ENCODE data around the gene GPR135.

The GPR135 gene

DNA sequence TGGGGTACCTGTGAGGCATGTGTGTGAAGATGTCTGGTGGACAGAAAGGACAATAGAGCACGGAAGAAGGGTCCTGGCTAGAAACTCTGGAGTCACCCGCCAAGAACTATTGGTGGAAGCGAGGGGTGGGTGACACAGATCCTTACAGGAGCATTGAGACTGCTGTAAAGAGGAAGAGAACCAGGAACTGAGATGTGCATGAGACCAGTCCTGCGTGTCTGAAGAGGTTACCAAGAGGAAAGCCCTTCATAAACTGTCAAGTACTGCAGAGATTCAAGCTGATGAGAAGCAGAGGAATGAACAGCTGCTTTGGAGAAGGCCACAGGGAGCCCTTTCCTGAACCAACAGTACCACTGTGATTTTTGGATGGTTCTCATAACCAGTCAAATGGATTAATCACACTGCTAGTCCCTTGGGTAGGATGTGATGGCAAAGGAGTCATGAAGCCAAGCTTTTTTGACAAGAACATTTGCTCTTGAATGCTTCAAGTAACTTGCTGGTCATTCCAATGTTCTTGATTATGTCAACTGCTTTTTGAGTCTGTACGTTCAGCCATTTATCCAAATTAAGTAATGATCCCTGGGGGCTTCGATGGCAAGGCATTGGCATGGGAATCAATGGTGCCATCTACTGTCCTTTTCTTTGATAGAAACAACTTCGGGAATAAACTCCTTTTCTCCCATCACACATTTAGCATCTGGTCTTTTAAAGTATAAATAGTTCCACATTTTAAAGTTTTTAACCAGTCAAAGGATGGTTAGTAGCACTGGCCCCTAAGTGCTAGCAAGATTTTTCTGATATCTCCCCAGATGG is 42.9 kb downstream of the GPR135 start:
- no peak for DNase-seq (ENCODE audit: low spot score)

DNA sequence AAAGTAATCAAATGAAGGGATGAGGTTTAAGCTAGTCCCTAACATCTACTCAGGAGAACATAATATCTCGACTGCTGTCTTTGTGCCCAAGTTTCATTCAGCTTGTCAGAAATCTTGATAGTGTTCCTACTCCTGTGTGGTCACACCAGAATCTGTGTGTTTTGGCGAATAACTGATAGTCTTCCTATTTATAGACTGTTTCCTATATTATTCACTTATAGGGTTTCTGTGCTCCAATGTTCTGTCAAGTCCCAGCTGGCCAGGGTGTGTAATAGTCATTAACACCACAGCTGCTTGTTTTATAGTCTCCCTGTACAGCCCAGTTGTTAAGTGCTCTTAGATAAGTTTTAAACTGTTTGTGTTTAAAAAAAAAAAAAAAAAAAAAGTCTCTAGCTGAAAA is 45.9 kb downstream of the GPR135 start:
- no peak for DNase-seq (ENCODE audit: low spot score)

DNA sequence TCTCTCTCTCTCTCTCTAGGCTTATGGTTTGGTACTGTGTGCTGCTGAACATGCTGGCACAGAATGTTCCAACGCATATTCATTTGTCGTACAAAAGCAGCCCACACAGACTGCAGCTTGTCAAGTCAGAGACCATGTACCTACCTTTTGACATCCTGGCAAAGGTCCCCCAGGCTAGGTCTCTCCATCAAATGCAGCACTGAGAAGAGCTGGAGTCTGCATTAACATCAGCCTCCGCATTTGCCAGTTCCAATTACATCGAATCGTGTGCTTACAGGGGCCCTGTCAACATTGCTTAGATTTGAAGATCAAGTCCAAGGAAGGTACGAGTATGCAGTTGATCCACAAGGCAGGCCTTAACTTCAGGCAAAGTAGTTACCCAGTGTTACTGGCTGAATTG is 47.9 kb downstream of the GPR135 start:
- DNase-seq (ENCODE audit: low spot score): no peak

DNA sequence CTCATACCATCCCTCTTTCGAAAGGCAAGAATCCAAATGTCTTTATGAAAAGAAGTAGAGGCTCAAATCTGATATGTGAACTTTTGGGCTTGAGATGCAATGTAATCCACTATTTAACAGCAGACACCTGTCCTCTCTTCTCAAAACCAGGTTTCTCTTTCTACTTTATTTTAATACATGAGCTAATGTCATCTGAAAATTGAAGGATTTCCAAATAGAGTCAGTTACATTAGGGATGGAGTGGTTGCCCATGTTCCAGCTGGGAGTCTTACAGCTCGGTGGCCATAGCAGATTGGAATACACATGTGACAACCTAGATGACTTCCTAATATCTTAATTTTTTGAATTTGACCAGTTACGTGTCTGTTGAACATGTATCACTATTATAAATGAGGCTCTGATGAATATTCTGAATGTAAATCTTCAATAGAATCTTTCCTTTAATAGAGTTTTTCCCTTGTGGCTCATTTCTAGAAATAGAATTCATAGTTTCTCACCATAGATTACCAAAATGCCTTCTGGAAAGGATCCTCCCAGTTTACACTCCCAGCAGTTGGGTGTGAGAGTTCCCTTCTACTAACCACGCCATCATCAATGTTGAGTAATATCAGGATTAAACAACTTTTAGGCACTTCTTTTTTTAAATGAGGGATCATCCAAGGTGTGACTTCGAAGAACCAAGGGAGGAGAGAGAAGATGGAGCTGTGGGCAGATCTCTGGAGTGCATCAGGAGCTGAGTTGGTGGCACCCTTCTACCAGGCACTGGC is 49.2 kb downstream of the GPR135 start:
- no peak for DNase-seq (ENCODE audit: low spot score)

All from pons (tissue), 1 donor.